Osteoblast (primary cell): ENCODE data around the gene SARDH. TPM values are rescaled to one million over a fixed set of nuclear protein-coding genes. Genes with fewer than 3 reads are reported as not detected.
A peak's percentile ranks its signal among the peaks of the same experiment; 100 is the strongest.

ENCODE experiments used
- DNase-seq: peaks from one replicate; pipeline ENCODE4 v3.0.0; 2011; ENCODE audit warnings: low spot score, mixed read lengths; ENCODE audit not compliant: insufficient read length; ENCODE audit errors: missing footprints
- H2AFZ ChIP-seq: 2 replicates; pipeline ENCODE4 v1.6.0; 2011; ENCODE audit warnings: mild to moderate bottlenecking, low read length
- H3K27ac ChIP-seq: 2 replicates; pipeline ENCODE4 v1.5.1; 2011; ENCODE audit warnings: mild to moderate bottlenecking, low read depth, low read length, moderate library complexity
- H3K27me3 ChIP-seq: 2 replicates; pipeline ENCODE4 v1.6.0; 2012; ENCODE audit warnings: mild to moderate bottlenecking, control low read depth, inconsistent platforms, low read length, moderate library complexity; ENCODE audit not compliant: insufficient read depth
- H3K36me3 ChIP-seq: 2 replicates; pipeline ENCODE4 v1.5.1; 2011; ENCODE audit warnings: mild to moderate bottlenecking, low read length, control low read depth, moderate library complexity; ENCODE audit not compliant: insufficient read depth
- H3K4me1 ChIP-seq: 2 replicates; pipeline ENCODE4 v1.5.1; 2011; ENCODE audit warnings: mild to moderate bottlenecking, low read length, control low read depth, moderate library complexity; ENCODE audit not compliant: insufficient read depth
- H3K4me2 ChIP-seq: 2 replicates; pipeline ENCODE4 v1.6.0; 2011; ENCODE audit warnings: mild to moderate bottlenecking, low read length; ENCODE audit not compliant: insufficient read depth
- H3K4me3 ChIP-seq: fragments of 200-600 bp; sonication (generic); 3 replicates; pipeline ENCODE4 v1.5.1; 2012; ENCODE audit warnings: mild to moderate bottlenecking, low read length, inconsistent platforms; ENCODE audit not compliant: insufficient read depth
- H3K79me2 ChIP-seq: 2 replicates; pipeline ENCODE4 v1.6.0; 2012; ENCODE audit warnings: mild to moderate bottlenecking, low read length, control low read depth, inconsistent platforms; ENCODE audit not compliant: insufficient read depth
- H3K9me3 ChIP-seq: 2 replicates; pipeline ENCODE4 v1.5.1; 2011; ENCODE audit warnings: low read depth, low read length, control low read depth
- H4K20me1 ChIP-seq: 2 replicates; pipeline ENCODE4 v1.6.0; 2012; ENCODE audit warnings: mild to moderate bottlenecking, low read length, control low read depth; ENCODE audit not compliant: insufficient read depth
- total RNA-seq: library from RNA; depleted of rRNA; stranded (reverse); fragments of >200 nt; gene quantifications from 2 replicates; pipeline ENCODE4 v1.2.3, GENCODE V29; 2012
- TF ChIP-seq, protein P1 (sequence below): IDR thresholded peaks from 2 replicates; pipeline ENCODE4 v1.5.1; 2011; ENCODE audit warnings: mild to moderate bottlenecking, low read depth, low read length, moderate library complexity; ENCODE audit errors: extremely low read depth

The SARDH gene
- total RNA-seq, 1 donor: 5.4 TPM

DNA sequence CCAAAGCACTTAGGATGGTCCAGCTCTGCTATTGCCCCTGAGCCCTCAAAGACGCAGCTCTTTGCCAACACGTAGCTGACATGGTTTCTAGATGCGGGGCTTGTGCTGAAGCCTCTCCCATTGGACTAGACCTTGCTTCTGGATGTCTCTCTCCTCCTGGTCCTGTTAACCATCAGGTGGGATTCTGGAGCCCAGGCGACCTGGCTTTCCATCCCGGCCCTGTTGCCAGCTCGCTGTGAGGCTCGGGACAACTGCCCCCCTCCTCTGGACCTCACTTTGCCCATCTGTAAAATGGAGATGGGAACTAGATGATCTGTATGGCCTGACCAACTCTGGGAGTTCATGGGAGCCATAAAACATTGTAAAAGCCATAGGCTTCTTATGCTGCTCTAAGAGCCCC lies 98.0 kb downstream of the SARDH start:
- DNase-seq: peak; percentile 41
- TF ChIP-seq, protein P1, sequence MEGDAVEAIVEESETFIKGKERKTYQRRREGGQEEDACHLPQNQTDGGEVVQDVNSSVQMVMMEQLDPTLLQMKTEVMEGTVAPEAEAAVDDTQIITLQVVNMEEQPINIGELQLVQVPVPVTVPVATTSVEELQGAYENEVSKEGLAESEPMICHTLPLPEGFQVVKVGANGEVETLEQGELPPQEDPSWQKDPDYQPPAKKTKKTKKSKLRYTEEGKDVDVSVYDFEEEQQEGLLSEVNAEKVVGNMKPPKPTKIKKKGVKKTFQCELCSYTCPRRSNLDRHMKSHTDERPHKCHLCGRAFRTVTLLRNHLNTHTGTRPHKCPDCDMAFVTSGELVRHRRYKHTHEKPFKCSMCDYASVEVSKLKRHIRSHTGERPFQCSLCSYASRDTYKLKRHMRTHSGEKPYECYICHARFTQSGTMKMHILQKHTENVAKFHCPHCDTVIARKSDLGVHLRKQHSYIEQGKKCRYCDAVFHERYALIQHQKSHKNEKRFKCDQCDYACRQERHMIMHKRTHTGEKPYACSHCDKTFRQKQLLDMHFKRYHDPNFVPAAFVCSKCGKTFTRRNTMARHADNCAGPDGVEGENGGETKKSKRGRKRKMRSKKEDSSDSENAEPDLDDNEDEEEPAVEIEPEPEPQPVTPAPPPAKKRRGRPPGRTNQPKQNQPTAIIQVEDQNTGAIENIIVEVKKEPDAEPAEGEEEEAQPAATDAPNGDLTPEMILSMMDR: no peak
- H3K27me3 ChIP-seq: peaks cover 7% of the 10 kb centered on the region

DNA sequence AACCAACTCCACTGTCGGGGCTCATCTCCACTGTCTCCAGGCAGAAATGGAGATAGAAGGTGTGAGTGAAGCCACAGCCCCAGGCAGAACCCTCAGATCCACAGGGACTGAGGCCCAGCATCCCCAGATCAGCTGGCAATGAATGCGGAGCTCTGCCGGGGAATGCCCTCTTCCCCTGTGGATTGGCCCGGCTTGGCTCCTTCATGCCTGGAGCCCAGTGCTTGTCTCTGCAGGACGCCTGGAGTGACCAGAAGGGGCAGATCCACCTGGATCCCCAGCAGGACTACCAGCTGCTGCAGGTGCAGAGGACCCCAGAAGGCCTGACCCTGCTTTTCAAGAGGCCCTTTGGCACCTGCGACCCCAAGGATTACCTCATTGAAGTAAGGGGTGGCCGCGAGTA lies 98.5 kb downstream of the SARDH start:
- Histone ChIP-seq H3K27ac (no peak overlapping the region), H3K4me1 (no peaks in the 10 kb centered on the region), H3K36me3 (no peaks in the 10 kb centered on the region), H3K9me3 (no peaks in the 10 kb centered on the region), H3K4me3 (no peak overlapping the region), H3K79me2 (no peaks in the 10 kb centered on the region), H4K20me1 (no peaks in the 10 kb centered on the region), H3K4me2 (no peak overlapping the region), H3K27me3 (peaks cover 7% of the 10 kb centered on the region), H2AFZ (no peak overlapping the region)
- DNase-seq: peak; percentile 52
- TF ChIP-seq, protein P1: no peak

More for the DNA sequence above, 98.0 kb downstream of the SARDH start:
- H2AFZ ChIP-seq: no peak overlapping the region
- H4K20me1 ChIP-seq: no peaks in the 10 kb centered on the region
- no peak overlapping the region for H3K4me2 ChIP-seq
- no peaks in the 10 kb centered on the region for H3K79me2 ChIP-seq
- H3K4me1 ChIP-seq: no peaks in the 10 kb centered on the region
- no peak overlapping the region for H3K4me3 ChIP-seq
- no peak overlapping the region for H3K27ac ChIP-seq
- H3K36me3 ChIP-seq: no peaks in the 10 kb centered on the region
- H3K9me3 ChIP-seq: no peaks in the 10 kb centered on the region

DNA sequence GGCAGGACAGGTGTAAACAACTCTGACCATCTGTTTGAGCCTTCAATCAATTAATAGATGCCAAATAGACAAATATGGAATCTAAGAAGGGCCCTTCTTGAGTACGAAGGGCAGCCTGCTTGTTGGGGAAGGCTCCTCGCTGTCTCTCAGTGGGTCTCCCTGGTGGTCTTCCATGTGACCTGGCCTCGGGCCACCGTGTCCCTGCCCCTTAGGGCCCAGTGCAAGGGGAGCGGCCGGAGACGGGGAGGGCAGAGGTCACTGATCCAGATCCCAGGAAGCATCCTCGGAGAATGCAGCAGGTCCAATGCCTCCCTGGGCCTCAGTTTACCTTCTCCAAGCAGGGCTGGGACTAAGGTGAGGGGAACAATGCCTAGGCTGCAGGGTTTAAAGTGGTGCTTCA lies 99.4 kb downstream of the SARDH start:
- H3K9me3 ChIP-seq: no peaks in the 10 kb centered on the region
- TF ChIP-seq, protein P1: no peak
- H3K27me3 ChIP-seq: peaks cover 10% of the 10 kb centered on the region

DNA sequence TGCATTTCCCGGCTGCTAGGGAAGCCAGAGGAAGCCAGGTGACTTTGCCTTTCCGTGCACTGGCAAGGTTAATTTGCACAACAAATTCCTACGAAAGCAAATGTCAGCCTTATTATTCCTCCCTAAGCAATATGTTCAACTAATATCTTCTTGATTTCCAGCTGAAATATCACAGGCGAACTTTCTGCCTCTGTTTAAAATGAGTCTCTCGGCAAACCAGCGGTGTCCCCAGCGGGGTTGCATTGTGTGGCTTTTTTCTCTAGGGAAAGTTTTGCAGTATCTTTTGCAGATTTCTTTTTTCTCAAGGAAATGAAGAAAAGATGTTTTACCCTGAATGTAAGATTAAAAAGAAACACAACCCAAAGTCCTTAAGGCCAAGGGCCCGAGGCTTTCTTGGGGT lies 100.1 kb downstream of the SARDH start:
- Histone ChIP-seq H3K27me3 (peaks cover 10% of the 10 kb centered on the region), H3K4me1 (no peaks in the 10 kb centered on the region), H3K4me2 (no peak overlapping the region), H3K36me3 (no peaks in the 10 kb centered on the region), H3K79me2 (no peaks in the 10 kb centered on the region), H4K20me1 (no peaks in the 10 kb centered on the region), H2AFZ (no peak overlapping the region), H3K4me3 (no peak overlapping the region), H3K27ac (no peak overlapping the region), H3K9me3 (no peaks in the 10 kb centered on the region)
- DNase-seq: peak; percentile 61
- TF ChIP-seq, protein P1: no peak

More for the DNA sequence above, 99.4 kb downstream of the SARDH start:
- no peaks in the 10 kb centered on the region for H3K4me1 ChIP-seq
- no peaks in the 10 kb centered on the region for H4K20me1 ChIP-seq
- H3K27ac ChIP-seq: no peak overlapping the region
- no peak overlapping the region for H3K4me3 ChIP-seq
- H3K4me2 ChIP-seq: no peak overlapping the region
- no peaks in the 10 kb centered on the region for H3K79me2 ChIP-seq
- H3K36me3 ChIP-seq: no peaks in the 10 kb centered on the region
- peak; percentile 74 for DNase-seq
- no peak overlapping the region for H2AFZ ChIP-seq
